GM18507 (cell line): Measurements from ENCODE around the gene TRMT13.
A peak's percentile ranks its signal among the peaks of the same experiment; 100 is the strongest.
"Not testable (repeated sequence)": the region's sequence is repeated elsewhere in the genome, so short reads cannot be mapped to it uniquely, and the experiment has no call there.

Source experiments
- DNase-seq: peaks from one replicate; pipeline ENCODE4 v3.0.0; 2011; ENCODE audit warnings: low read depth; ENCODE audit not compliant: insufficient read length; ENCODE audit errors: extremely low spot score
- FAIRE-seq: peaks from 2 replicates; lab custom pipeline; 2011; peaks lifted over from hg19 to GRCh38; lab: Jason Lieb, UNC

Gene TRMT13

GRCh38 chr1:100151679-100152078 lies 18.7 kb downstream of the TRMT13 start:
- FAIRE-seq (no peak), DNase-seq (no peak)

- DNase-seq (peak; percentile 20), FAIRE-seq (peak; percentile 84)
Observed at GRCh38 chr1:100152271-100152670, 19.3 kb downstream of the TRMT13 start.

- no peak for FAIRE-seq
- no peak for DNase-seq
Observed at GRCh38 chr1:100162881-100163280, 29.9 kb downstream of the TRMT13 start.

DNA sequence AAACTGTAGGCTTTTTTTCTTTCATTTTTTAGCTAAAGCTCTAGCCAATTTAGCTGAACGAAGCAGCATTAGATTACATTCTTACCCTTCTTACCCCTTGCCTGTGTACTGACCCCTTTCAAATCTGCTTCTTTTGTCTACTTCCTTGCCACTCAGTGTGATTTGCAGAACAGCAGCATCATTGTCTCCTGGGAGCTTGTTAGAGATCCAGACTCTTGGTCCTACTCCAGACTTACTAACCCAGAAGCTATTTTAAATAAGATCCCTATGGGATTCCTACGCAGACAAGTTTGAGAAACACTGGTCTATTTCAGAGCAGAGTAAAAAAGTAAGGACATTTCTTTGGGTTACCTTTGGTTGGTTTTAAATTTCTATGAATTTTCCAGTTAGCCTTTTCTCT lies 31.3 kb downstream of the TRMT13 start:
- DNase-seq (no peak), FAIRE-seq (no peak)

GRCh38 chr1:100164702-100165101 lies 31.7 kb downstream of the TRMT13 start:
- FAIRE-seq (no peak), DNase-seq (no peak)

- no peak for DNase-seq
- no peak for FAIRE-seq
Observed at GRCh38 chr1:100168051-100168450, 35.1 kb downstream of the TRMT13 start.

- FAIRE-seq = no peak
- DNase-seq = no peak
Observed at GRCh38 chr1:100177295-100178041, 44.5 kb downstream of the TRMT13 start.

DNA sequence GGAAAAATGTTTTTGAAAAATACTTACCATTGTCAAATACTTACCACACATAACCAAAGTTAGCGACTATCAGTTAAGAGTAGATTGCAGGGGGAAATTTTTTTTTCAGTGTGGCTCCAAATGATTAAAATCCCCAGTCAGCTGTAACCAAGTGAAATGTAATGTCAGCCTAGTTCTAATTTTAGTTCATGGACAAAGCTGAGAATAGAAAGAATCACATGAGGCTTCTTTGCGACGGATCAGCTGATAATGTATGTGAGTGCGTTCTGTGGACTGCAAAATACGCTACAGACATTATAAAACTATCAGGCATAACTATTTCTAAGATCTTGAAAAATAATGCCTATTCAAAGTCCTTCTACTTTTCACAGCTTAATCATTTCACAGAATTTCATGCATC lies 45.1 kb downstream of the TRMT13 start, which contains the start of gene LRRC39:
Gene LRRC39 (minus strand): TSS at position 166 of the 400 bp plus-strand sequence. CDS start 9,740 bp downstream, outside the sequence.
- DNase-seq (no peak), FAIRE-seq (no peak)

DNA sequence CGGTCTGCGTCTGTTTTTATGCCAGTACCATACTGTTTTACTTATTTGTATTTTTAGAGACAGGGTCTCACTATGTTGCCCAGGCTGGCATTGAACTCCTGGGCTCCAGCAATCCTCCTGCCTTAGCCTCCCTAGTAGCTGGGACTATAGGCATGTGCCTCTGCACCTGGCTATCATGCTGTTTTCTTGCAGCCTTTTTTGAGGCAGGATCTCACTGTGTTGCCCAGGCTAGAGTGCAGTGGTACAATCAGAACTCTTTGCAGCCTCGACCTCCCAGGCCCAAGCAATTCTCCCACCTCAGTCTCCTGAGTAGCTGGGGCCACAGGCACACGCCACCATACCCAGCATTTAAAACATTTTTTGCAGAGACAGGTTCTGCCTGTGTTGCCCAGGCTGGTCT lies 50.4 kb downstream of the TRMT13 start:
- FAIRE-seq (no peak), DNase-seq (no peak)

GRCh38 chr1:100184536-100184935 lies 51.6 kb downstream of the TRMT13 start:
- FAIRE-seq (peak; percentile 70), DNase-seq (no peak)

DNA sequence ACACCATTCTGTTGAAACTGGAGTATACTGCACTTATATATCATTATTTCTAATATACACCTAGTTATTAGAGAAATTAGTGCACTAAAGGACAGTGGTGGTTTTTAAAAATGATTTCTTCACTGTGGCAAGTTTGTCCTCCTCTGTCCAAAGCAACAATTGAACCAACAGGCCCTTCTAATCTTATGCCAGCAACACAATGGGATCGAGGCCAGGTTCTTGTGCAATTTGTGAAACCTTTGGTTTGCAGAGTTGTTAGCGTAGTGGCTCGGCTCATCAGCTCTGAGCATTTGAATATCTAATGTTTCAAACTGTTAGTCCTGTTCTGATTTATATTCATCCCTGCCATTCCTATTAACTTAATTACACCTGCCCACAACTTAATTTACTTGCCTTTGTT lies 54.9 kb downstream of the TRMT13 start:
- FAIRE-seq = no peak
- no peak for DNase-seq

GRCh38 chr1:100188617-100189016 lies 55.7 kb downstream of the TRMT13 start:
- DNase-seq = no peak
- peak; percentile 31 for FAIRE-seq

GRCh38 chr1:100198596-100198995 lies 65.6 kb downstream of the TRMT13 start:
- FAIRE-seq = no peak

DNA sequence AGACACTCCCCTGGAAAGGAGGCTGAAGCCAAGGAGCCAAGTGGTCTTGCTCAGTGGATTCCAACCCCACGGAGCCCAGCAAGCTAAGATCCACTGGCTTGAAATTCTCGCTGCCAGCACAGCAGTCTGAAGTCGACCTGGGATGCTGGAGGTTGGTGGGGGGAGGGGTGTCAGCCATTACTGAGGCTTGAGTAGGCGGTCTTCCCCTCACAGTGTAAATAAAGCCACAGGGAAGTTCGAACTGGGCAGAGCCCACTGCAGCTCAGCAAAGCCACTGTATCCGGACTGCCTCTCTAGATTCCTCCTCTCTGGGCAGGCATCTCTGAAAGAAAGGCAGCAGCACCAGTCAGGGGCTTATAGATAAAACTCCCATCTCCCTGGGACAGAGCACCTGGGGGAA lies 67.1 kb downstream of the TRMT13 start:
- not testable (repeated sequence) for FAIRE-seq, DNase-seq

More at GRCh38 chr1:100198596-100198995, 65.6 kb downstream of the TRMT13 start:
- no peak for DNase-seq
